HG03135 (cell line): Measurements from ENCODE around the gene RAB5IF.

Source experiments
- ATAC-seq: cut with Tn5 transposase; IDR thresholded peaks from one replicate; pipeline ENCODE4 v1.9.1; 2021; ENCODE audit warnings: mild to moderate bottlenecking, moderate library complexity; ENCODE audit not compliant: unreplicated experiment

RAB5IF gene

DNA sequence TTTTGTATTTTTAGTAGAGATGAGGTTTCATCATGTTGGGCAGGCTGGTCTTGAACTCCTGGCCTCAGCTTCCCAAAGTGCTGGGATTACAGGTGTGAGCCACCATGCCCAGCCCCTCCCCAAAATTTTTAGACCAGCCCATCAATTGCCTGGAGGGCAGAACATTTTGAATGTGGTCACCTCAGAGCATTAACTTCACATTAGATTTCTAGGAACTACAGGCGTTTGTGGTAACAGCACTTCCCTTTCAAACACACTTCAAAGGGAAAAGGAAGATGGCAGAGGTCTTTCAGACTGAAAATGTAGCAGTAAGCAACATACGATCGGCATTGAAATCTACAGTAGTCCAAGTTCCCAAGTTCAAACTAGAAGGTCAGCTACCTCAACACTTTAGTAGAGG, 52.7 kb downstream of the RAB5IF start:
- ATAC-seq: no peak
